KMS-11 (cell line): ENCODE results near the gene SLC16A7.

Source experiments
- H2AFZ ChIP-seq: fragments of 200-600 bp; sonication (generic); 2 replicates; pipeline ENCODE4 v1.6.1; 2016; ENCODE audit warnings: antibody characterized with exemption, mixed run types, low read depth
- H3K27ac ChIP-seq: fragments of 200-600 bp; sonication (generic); 2 replicates; pipeline ENCODE4 v1.6.1; 2016; ENCODE audit warnings: mild to moderate bottlenecking, mixed run types
- H3K27me3 ChIP-seq: fragments of 200-600 bp; sonication (generic); 2 replicates; pipeline ENCODE4 v1.6.1; 2017; ENCODE audit warnings: mild to moderate bottlenecking, low read depth, mixed run types, moderate library complexity; ENCODE audit not compliant: insufficient read depth
- H3K36me3 ChIP-seq: fragments of 200-600 bp; sonication (generic); 2 replicates; pipeline ENCODE4 v1.6.1; 2017; ENCODE audit warnings: mild to moderate bottlenecking, mixed run types; ENCODE audit not compliant: insufficient read depth
- H3K4me1 ChIP-seq: fragments of 200-600 bp; sonication (generic); 2 replicates; pipeline ENCODE4 v1.6.1; 2016; ENCODE audit warnings: mild to moderate bottlenecking, low read depth, mixed run types; ENCODE audit not compliant: poor library complexity, severe bottlenecking
- H3K4me2 ChIP-seq: fragments of 200-600 bp; sonication (generic); 2 replicates; pipeline ENCODE4 v1.7.0; 2016; ENCODE audit warnings: mild to moderate bottlenecking, mixed run types
- H3K4me3 ChIP-seq: fragments of 200-600 bp; sonication (generic); IDR thresholded peaks from 2 replicates; pipeline ENCODE4 v1.6.1; 2017; ENCODE audit warnings: low read depth, low read length, mixed read lengths; ENCODE audit not compliant: insufficient read depth
- H3K79me2 ChIP-seq: fragments of 200-600 bp; sonication (generic); 2 replicates; pipeline ENCODE4 v1.6.1; 2016; ENCODE audit warnings: low read depth, mixed run types; ENCODE audit not compliant: insufficient read depth
- H3K9ac ChIP-seq: fragments of 200-600 bp; sonication (generic); 2 replicates; pipeline ENCODE4 v1.6.1; 2016; ENCODE audit warnings: mild to moderate bottlenecking, mixed run types
- H4K20me1 ChIP-seq: fragments of 200-600 bp; sonication (generic); 2 replicates; pipeline ENCODE4 v1.6.1; 2016; ENCODE audit warnings: mild to moderate bottlenecking, mixed run types; ENCODE audit not compliant: insufficient read depth
- TF ChIP-seq, protein P1 (sequence below): fragments of 200-600 bp; sonication (generic); conservative IDR thresholded peaks from 2 replicates; pipeline ENCODE4 v1.6.1; 2017; ENCODE audit warnings: low read depth, mild to moderate bottlenecking, antibody characterized with exemption, low read length, moderate library complexity, mixed read lengths

SLC16A7 gene

GRCh38 chr12:59594943-59595500 lies 807 bp upstream of the SLC16A7 start:
- Histone ChIP-seq H3K9ac (peak overlapping the region; percentile 37; the same call in 1 of the 2 replicates), H3K27ac (no peak overlapping the region), H2AFZ (peak overlapping the region; percentile 93), H3K4me2 (peak overlapping the region; percentile 81), H3K4me3 (peak overlapping the region; percentile 19), H3K27me3 (no peaks in the 10 kb centered on the region), H3K4me1 (peaks cover 21% of the 10 kb centered on the region), H3K79me2 (no peaks in the 10 kb centered on the region), H3K36me3 (no peaks in the 10 kb centered on the region), H4K20me1 (no peaks in the 10 kb centered on the region)
- TF ChIP-seq, protein P1, sequence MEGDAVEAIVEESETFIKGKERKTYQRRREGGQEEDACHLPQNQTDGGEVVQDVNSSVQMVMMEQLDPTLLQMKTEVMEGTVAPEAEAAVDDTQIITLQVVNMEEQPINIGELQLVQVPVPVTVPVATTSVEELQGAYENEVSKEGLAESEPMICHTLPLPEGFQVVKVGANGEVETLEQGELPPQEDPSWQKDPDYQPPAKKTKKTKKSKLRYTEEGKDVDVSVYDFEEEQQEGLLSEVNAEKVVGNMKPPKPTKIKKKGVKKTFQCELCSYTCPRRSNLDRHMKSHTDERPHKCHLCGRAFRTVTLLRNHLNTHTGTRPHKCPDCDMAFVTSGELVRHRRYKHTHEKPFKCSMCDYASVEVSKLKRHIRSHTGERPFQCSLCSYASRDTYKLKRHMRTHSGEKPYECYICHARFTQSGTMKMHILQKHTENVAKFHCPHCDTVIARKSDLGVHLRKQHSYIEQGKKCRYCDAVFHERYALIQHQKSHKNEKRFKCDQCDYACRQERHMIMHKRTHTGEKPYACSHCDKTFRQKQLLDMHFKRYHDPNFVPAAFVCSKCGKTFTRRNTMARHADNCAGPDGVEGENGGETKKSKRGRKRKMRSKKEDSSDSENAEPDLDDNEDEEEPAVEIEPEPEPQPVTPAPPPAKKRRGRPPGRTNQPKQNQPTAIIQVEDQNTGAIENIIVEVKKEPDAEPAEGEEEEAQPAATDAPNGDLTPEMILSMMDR = no peak

GRCh38 chr12:59595565-59595882 lies 305 bp upstream of the SLC16A7 start:
- Histone ChIP-seq H3K4me2 (peak overlapping the region; percentile 81), H3K27ac (no peak overlapping the region), H3K79me2 (no peaks in the 10 kb centered on the region), H2AFZ (peak overlapping the region; percentile 93), H3K4me1 (peaks cover 21% of the 10 kb centered on the region), H3K4me3 (peak overlapping the region; percentile 19), H3K27me3 (no peaks in the 10 kb centered on the region), H3K9ac (peak overlapping the region; percentile 37; the same call in 1 of the 2 replicates), H3K36me3 (no peaks in the 10 kb centered on the region), H4K20me1 (no peaks in the 10 kb centered on the region)
- TF ChIP-seq, protein P1 = no peak

GRCh38 chr12:59597385-59597781 lies 1.6 kb downstream of the SLC16A7 start:
- Histone ChIP-seq H3K27me3 (no peaks in the 10 kb centered on the region), H3K79me2 (no peaks in the 10 kb centered on the region), H3K4me3 (no peak overlapping the region), H3K9ac (peak overlapping the region; percentile 71; the same call in 1 of the 2 replicates), H3K4me1 (peaks cover 21% of the 10 kb centered on the region), H2AFZ (peak overlapping the region; percentile 93), H3K4me2 (peak overlapping the region; percentile 74), H3K27ac (peak overlapping the region; percentile 6; the same call in 1 of the 2 replicates), H4K20me1 (no peaks in the 10 kb centered on the region), H3K36me3 (no peaks in the 10 kb centered on the region)
- TF ChIP-seq, protein P1 = no peak

- Histone ChIP-seq H3K27me3 (no peaks in the 10 kb centered on the region), H3K36me3 (no peaks in the 10 kb centered on the region), H3K4me1 (peaks cover 9% of the 10 kb centered on the region), H3K27ac (no peak overlapping the region), H3K79me2 (no peaks in the 10 kb centered on the region), H2AFZ (no peak overlapping the region), H3K9ac (no peak overlapping the region), H4K20me1 (no peaks in the 10 kb centered on the region), H3K4me3 (no peak overlapping the region), H3K4me2 (no peak overlapping the region)
- TF ChIP-seq, protein P1 = no peak
These were observed 4.3 kb downstream of the SLC16A7 start for GRCh38 chr12:59600171-59600570.
